ENCODE data around the gene BTBD1. TPM values are rescaled to one million over a fixed set of nuclear protein-coding genes. Genes with fewer than 3 reads are reported as not detected.

Gene BTBD1
- total and polyA plus RNA-seq, 5 donors from 2014 or later, result 35.5 to 55.5 (median 46.8) TPM

- no peaks in the 10 kb centered on the region for H3K36me3 ChIP-seq (ENCODE audit: control insufficient read depth, insufficient read depth, low read length)
- Mint-ChIP-seq H3K36me3 (no peaks in the 10 kb centered on the region), H3K4me1 (peaks cover 0 to 18% (median 6%) of the 10 kb centered on the region in 4 donors), H3K27ac (no peak overlapping the region), H3K9me3 (peaks cover 0 to 4% (median 0%) of the 10 kb centered on the region in 7 donors), H3K27me3 (peaks cover 42% of the 10 kb centered on the region), H3K4me3 (peak overlapping the region in 1 of 4 donors; percentile 13)
- H3K4me3 ChIP-seq (ENCODE audit: low read depth, low read length), result no peak overlapping the region
- no peaks in the 10 kb centered on the region for H3K9me3 ChIP-seq (ENCODE audit: control insufficient read depth in 2 of 2, low read length in 2 of 2)
- peaks cover 11% of the 10 kb centered on the region for H3K27me3 ChIP-seq (ENCODE audit: control insufficient read depth, insufficient read depth, low read length)
- no peak for ATAC-seq (ENCODE audit: low read depth in 2 of 2)
- DNase-seq, result no peak
- H3K4me1 ChIP-seq (ENCODE audit: control insufficient read depth, insufficient read depth, low read length, poor library complexity, severe bottlenecking), result peaks cover 17% of the 10 kb centered on the region
- H3K27ac ChIP-seq (ENCODE audit: insufficient read depth, low read length, poor library complexity, severe bottlenecking), result no peak overlapping the region
Observed at GRCh38 chr15:83111149-83111548, 44.1 kb upstream of the BTBD1 start.

DNA sequence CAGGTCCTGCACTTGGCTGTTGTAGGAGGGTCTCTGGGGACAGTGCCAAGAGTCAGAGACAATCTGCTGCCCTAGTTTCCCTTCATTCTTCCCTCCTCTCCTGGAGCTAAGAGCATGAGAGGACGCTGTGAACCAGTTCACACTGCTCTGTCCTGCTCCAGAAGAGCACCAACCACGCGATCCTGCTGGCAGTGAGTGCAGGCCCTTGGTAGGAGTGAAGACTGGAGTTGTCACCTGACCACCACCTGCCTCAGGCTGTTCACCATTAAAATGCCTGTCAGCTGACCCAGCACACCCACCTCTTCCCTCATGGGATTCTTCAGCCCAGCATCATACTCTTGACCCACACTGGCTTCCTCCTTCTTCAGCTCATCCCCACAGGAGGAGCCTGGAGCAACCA lies 43.3 kb upstream of the BTBD1 start:
- DNase-seq (no peak), ATAC-seq (ENCODE audit: low read depth in 2 of 2) (no peak)
- H3K9me3 ChIP-seq (ENCODE audit: control insufficient read depth in 2 of 2, low read length in 2 of 2), result no peaks in the 10 kb centered on the region
- Mint-ChIP-seq H3K27ac (no peak overlapping the region), H3K27me3 (peaks cover 47% of the 10 kb centered on the region), H3K4me1 (peaks cover 0 to 18% (median 8%) of the 10 kb centered on the region in 4 donors), H3K4me3 (no peak overlapping the region), H3K9me3 (peaks cover 0 to 4% (median 0%) of the 10 kb centered on the region in 7 donors), H3K36me3 (no peaks in the 10 kb centered on the region)
- H3K27me3 ChIP-seq (ENCODE audit: control insufficient read depth, insufficient read depth, low read length), result peaks cover 11% of the 10 kb centered on the region
- H3K27ac ChIP-seq (ENCODE audit: insufficient read depth, low read length, poor library complexity, severe bottlenecking), result no peak overlapping the region
- H3K4me1 ChIP-seq (ENCODE audit: control insufficient read depth, insufficient read depth, low read length, poor library complexity, severe bottlenecking), result peaks cover 17% of the 10 kb centered on the region
- H3K36me3 ChIP-seq (ENCODE audit: control insufficient read depth, insufficient read depth, low read length), result no peaks in the 10 kb centered on the region
- H3K4me3 ChIP-seq (ENCODE audit: low read depth, low read length), result no peak overlapping the region

GRCh38 chr15:83109532-83109931 lies 42.5 kb upstream of the BTBD1 start:
- H3K4me1 ChIP-seq (ENCODE audit: control insufficient read depth, insufficient read depth, low read length, poor library complexity, severe bottlenecking), result peaks cover 17% of the 10 kb centered on the region
- Mint-ChIP-seq H3K27ac (no peak overlapping the region), H3K4me3 (no peak overlapping the region), H3K4me1 (peaks cover 0 to 18% (median 9%) of the 10 kb centered on the region in 4 donors), H3K27me3 (peaks cover 52% of the 10 kb centered on the region), H3K9me3 (peaks cover 0 to 6% (median 0%) of the 10 kb centered on the region in 7 donors), H3K36me3 (no peaks in the 10 kb centered on the region)
- H3K27ac ChIP-seq (ENCODE audit: insufficient read depth, low read length, poor library complexity, severe bottlenecking), result no peak overlapping the region
- no peaks in the 10 kb centered on the region for H3K9me3 ChIP-seq (ENCODE audit: control insufficient read depth in 2 of 2, low read length in 2 of 2)
- ATAC-seq (ENCODE audit: low read depth in 2 of 2) (no peak), DNase-seq (no peak)
- no peak overlapping the region for H3K4me3 ChIP-seq (ENCODE audit: low read depth, low read length)
- no peaks in the 10 kb centered on the region for H3K36me3 ChIP-seq (ENCODE audit: control insufficient read depth, insufficient read depth, low read length)
- peaks cover 11% of the 10 kb centered on the region for H3K27me3 ChIP-seq (ENCODE audit: control insufficient read depth, insufficient read depth, low read length)

DNA sequence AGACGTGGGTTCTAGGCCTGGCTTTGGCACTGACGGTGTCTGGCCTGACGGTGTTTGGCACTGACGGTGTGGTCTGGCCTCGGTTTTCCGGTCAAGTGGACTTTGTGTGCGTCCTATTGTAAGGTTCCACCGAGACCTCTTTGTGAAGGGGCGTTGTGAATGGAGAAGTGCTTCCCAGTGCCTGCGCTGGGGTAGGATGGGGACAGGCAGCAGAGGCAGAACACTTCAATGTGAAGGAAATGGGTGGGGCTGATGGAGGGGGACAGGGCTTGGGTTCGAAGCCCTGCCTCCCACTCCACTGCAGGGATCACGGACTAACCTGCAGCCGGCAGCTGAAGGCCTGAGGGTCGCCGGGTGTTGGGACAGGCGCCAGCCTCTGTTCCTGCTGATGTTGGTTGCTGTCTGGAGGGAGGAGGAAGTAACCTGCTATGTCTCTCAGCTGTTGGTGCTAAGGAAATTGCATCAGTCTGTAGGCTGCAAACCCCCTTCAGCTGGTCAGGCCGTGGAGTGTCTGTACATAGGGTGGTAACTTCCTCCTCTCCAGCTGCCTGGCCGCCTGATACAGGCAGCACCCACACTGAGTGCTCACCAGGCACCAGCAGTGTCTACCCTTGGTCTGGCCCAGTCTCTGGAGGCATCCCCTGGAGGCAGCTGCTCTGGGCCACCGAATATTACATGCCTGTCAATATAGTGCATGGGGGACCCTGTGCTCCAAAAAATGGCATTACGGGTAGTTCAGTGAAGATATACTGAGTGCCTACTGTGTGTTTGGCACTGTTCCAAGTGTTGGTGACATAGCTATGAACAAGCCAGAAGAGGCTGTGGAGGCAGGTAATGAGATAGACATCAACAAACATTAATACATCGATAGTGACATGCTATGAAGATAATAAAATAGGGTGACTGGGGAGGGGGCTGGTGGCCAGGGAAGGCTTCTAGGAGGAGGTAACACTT lies 41.5 kb upstream of the BTBD1 start:
- no peak overlapping the region for H3K27ac ChIP-seq (ENCODE audit: insufficient read depth, low read length, poor library complexity, severe bottlenecking)
- H3K27me3 ChIP-seq (ENCODE audit: control insufficient read depth, insufficient read depth, low read length), result peaks cover 16% of the 10 kb centered on the region
- Mint-ChIP-seq H3K4me3 (peak overlapping the region in 3 of 4 donors; percentile 44 to 68 (median 65)), H3K9me3 (peaks cover 0 to 7% (median 0%) of the 10 kb centered on the region in 7 donors), H3K36me3 (peaks cover 4% of the 10 kb centered on the region), H3K27me3 (peaks cover 61% of the 10 kb centered on the region), H3K4me1 (peaks cover 0 to 18% (median 9%) of the 10 kb centered on the region in 4 donors), H3K27ac (no peak overlapping the region)
- DNase-seq (peak in 1 of 3 donors; percentile 52), ATAC-seq (ENCODE audit: low read depth in 2 of 2) (peak; percentile 40 to 44)
- no peak overlapping the region for H3K4me3 ChIP-seq (ENCODE audit: low read depth, low read length)
- no peaks in the 10 kb centered on the region for H3K9me3 ChIP-seq (ENCODE audit: control insufficient read depth in 2 of 2, low read length in 2 of 2)
- H3K36me3 ChIP-seq (ENCODE audit: control insufficient read depth, insufficient read depth, low read length), result no peaks in the 10 kb centered on the region
- H3K4me1 ChIP-seq (ENCODE audit: control insufficient read depth, insufficient read depth, low read length, poor library complexity, severe bottlenecking), result peaks cover 17% of the 10 kb centered on the region

DNA sequence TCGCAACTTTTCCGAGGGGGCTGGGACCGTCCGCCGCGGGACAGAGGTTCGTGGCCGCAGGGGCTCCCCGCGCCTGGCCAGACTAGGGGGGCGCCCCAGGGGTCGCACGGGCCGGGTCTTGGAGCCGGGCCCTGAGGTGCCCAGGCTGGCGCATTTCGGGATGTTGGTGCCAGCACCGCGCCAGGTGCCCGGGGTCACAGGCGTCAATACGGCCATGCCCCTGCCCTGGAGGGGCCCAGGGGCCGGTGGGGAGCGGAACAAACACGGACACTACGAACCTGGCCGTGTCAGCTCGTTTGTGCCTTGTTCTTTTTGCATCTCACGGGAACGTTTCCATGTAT lies 40.8 kb upstream of the BTBD1 start:
- H3K4me3 ChIP-seq (ENCODE audit: low read depth, low read length), result no peak overlapping the region
- Mint-ChIP-seq H3K9me3 (peaks cover 0 to 7% (median 0%) of the 10 kb centered on the region in 7 donors), H3K36me3 (peaks cover 4% of the 10 kb centered on the region), H3K27ac (no peak overlapping the region), H3K4me3 (peak overlapping the region in 2 of 4 donors; percentile 65 to 68), H3K27me3 (peaks cover 61% of the 10 kb centered on the region), H3K4me1 (peaks cover 0 to 18% (median 9%) of the 10 kb centered on the region in 4 donors)
- H3K9me3 ChIP-seq (ENCODE audit: control insufficient read depth in 2 of 2, low read length in 2 of 2), result no peaks in the 10 kb centered on the region
- DNase-seq (no peak), ATAC-seq (ENCODE audit: low read depth in 2 of 2) (no peak)
- H3K4me1 ChIP-seq (ENCODE audit: control insufficient read depth, insufficient read depth, low read length, poor library complexity, severe bottlenecking), result peaks cover 17% of the 10 kb centered on the region
- H3K27ac ChIP-seq (ENCODE audit: insufficient read depth, low read length, poor library complexity, severe bottlenecking), result no peak overlapping the region
- H3K36me3 ChIP-seq (ENCODE audit: control insufficient read depth, insufficient read depth, low read length), result no peaks in the 10 kb centered on the region
- H3K27me3 ChIP-seq (ENCODE audit: control insufficient read depth, insufficient read depth, low read length), result peaks cover 16% of the 10 kb centered on the region

DNA sequence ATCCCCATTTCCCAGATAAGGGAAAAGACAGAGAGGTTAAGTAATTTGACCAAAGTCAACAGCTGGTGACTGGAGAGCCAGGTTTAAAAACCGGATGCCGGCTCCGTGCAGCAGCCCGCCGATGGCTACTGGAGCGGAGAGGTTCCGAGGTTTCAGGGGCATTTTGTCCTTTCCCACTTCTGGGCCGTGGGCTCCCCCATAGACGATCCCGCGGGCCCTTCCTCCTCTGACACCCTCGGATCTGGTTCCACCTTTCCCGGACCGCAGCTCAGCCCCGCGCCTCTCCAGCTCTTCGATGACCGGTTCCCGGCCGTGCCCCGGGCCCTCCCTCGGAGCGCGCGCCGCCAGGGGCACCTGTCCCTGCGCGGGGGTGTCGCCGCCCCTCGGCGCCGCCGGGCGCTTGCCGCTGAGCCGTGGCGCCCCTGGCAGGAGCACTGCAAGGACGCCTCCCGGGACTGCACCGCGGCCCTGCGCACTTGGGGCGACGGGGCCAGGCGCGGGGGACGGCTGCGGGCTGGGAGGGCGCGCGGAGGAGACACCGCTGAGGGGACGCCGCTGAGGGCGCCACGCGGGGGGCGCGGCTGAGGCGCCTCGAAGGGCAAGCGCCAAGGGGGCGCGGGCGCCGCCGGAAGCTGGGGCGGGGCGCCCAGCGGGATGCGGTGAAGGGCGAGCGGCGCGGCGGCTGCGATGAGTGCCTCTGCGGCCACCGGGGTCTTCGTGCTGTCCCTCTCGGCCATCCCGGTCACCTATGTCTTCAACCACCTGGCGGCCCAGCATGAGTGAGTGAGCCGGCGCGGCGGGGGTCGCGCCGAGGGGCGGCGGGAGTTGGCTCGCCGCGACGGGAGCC lies 40.2 kb upstream of the BTBD1 start, which contains the start of gene TM6SF1:
TM6SF1 (plus strand) TSS at position 652 of the 847 bp plus-strand sequence; CDS start at position 688, 36 bp downstream.
- Histone ChIP-seq H3K27me3 (ENCODE audit: control insufficient read depth, insufficient read depth, low read length) (peaks cover 16% of the 10 kb centered on the region), H3K9me3 (ENCODE audit: control insufficient read depth in 2 of 2, low read length in 2 of 2) (no peaks in the 10 kb centered on the region), H3K4me3 (ENCODE audit: low read depth, low read length) (no peak within 1 kb of the TSS), H3K27ac (ENCODE audit: insufficient read depth, low read length, poor library complexity, severe bottlenecking) (no peak within 1 kb of the TSS), H3K4me1 (ENCODE audit: control insufficient read depth, insufficient read depth, low read length, poor library complexity, severe bottlenecking) (peaks cover 17% of the 10 kb centered on the region), H3K36me3 (ENCODE audit: control insufficient read depth, insufficient read depth, low read length) (no peaks in the 10 kb centered on the region)
- peak in 1 of 2 donors; percentile 21 for ATAC-seq (ENCODE audit: low read depth in 2 of 2)
- Mint-ChIP-seq H3K4me1 (peaks cover 0 to 18% (median 9%) of the 10 kb centered on the region in 4 donors), H3K4me3 (peak within 1 kb of the TSS; percentile 38 to 85 (median 72)), H3K9me3 (peaks cover 0 to 7% (median 0%) of the 10 kb centered on the region in 7 donors), H3K36me3 (peaks cover 4% of the 10 kb centered on the region), H3K27me3 (peaks cover 67% of the 10 kb centered on the region), H3K27ac (no peak within 1 kb of the TSS)
- DNase-seq, result peak in 1 of 3 donors; percentile 10

DNA sequence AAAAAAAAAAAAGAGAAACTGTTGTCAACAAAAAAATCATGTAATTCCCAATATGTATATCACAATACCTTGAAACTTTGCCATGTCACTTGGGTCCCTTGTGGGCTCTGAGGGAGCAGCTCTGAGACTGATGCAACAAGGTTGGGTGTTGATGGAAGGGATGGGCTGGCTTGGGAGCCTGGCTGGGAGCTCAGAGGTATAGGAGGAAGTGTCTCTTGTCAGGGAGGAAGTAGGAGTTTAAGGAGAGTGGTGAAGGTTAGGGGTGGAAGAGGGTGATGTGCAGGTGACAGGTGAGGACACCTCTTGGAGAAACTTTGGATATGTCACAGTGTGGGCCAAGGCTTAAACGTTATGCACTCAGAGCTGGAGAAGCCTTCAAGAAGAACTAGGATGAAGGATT lies 38.4 kb upstream of the BTBD1 start:
- Mint-ChIP-seq H3K36me3 (peaks cover 4% of the 10 kb centered on the region), H3K9me3 (peaks cover 0 to 8% (median 0%) of the 10 kb centered on the region in 7 donors), H3K4me1 (peaks cover 0 to 18% (median 9%) of the 10 kb centered on the region in 4 donors), H3K27ac (no peak overlapping the region), H3K27me3 (peaks cover 62% of the 10 kb centered on the region), H3K4me3 (peak overlapping the region in 1 of 4 donors; percentile 70)
- H3K27me3 ChIP-seq (ENCODE audit: control insufficient read depth, insufficient read depth, low read length), result peaks cover 17% of the 10 kb centered on the region
- peaks cover 17% of the 10 kb centered on the region for H3K4me1 ChIP-seq (ENCODE audit: control insufficient read depth, insufficient read depth, low read length, poor library complexity, severe bottlenecking)
- H3K36me3 ChIP-seq (ENCODE audit: control insufficient read depth, insufficient read depth, low read length), result no peaks in the 10 kb centered on the region
- no peaks in the 10 kb centered on the region for H3K9me3 ChIP-seq (ENCODE audit: control insufficient read depth in 2 of 2, low read length in 2 of 2)
- no peak overlapping the region for H3K27ac ChIP-seq (ENCODE audit: insufficient read depth, low read length, poor library complexity, severe bottlenecking)
- H3K4me3 ChIP-seq (ENCODE audit: low read depth, low read length), result no peak overlapping the region
- DNase-seq (no peak), ATAC-seq (ENCODE audit: low read depth in 2 of 2) (no peak)

All from CD4-positive, CD25-positive, alpha-beta regulatory T cell (primary cell).